GM12878 (cell line): ENCODE data around the gene PRDM7. TPM values are rescaled to one million over a fixed set of nuclear protein-coding genes. Genes with fewer than 3 reads are reported as not detected.

ENCODE experiments used
- ATAC-seq: fragments of 200-7000 bp; cut with Tn5 transposase; 3 replicates; pipeline ENCODE4 v1.9.1; 2020; ENCODE audit warnings: mild to moderate bottlenecking, moderate library complexity
- BruUV-seq: library from RNA; stranded (reverse); fragments of 400-500 nt; replicated peaks from 2 replicates; lab custom pipeline; 2021; lab: Mats Ljungman, UMichigan
- CTCF ChIA-PET: fragments of 300-600 bp; sonication (Branson Sonifier 250); formaldehyde crosslinking; extraction: SDS; loops from one replicate; lab custom pipeline; 2021; ENCODE audit warnings: inconsistent platforms; lab: Yijun Ruan, JAX
- POLR2A ChIA-PET: fragments of 350-600 bp; formaldehyde crosslinking; extraction: SDS; loops from one replicate; lab custom pipeline; 2021; ENCODE audit warnings: inconsistent platforms; lab: Charles Lee
- RAD21 ChIA-PET: fragments of 300-600 bp; sonication (Branson Sonifier 250); formaldehyde crosslinking; loops from one replicate; lab custom pipeline; 2023; ENCODE audit warnings: antibody characterized with exemption; ENCODE audit not compliant: unreplicated experiment; lab: Charles Lee
- SMC1A ChIA-PET: fragments of 300-600 bp; sonication (Branson Sonifier 250); formaldehyde crosslinking; loops from one replicate; lab custom pipeline; 2023; ENCODE audit not compliant: unreplicated experiment, uncharacterized antibody; lab: Charles Lee
- DNase-seq: peaks from one replicate; pipeline ENCODE4 v3.0.0-alpha.2; 2011; ENCODE audit warnings: low read depth, low spot score
- FAIRE-seq: peaks from 3 replicates; lab custom pipeline; 2011; peaks lifted over from hg19 to GRCh38; lab: Jason Lieb, UNC
- H2AFZ ChIP-seq: 2 replicates; pipeline ENCODE4 v1.6.0; 2011; ENCODE audit warnings: low read depth, low read length, control low read depth; ENCODE audit not compliant: control insufficient read depth
- H3K27ac ChIP-seq: 2 replicates; pipeline ENCODE4 v1.5.1; 2011; ENCODE audit warnings: control low read depth; ENCODE audit not compliant: control insufficient read depth, insufficient read depth
- H3K27me3 ChIP-seq, 2 experiments: replicated peaks in 1 of 2; 2 replicates each; pipeline versions ENCODE4 v1.6.0 to v1.6.1; 2011; ENCODE audit warnings: low read length in 1 of 2; ENCODE audit not compliant: control insufficient read depth in 2 of 2, insufficient read depth in 2 of 2
- H3K36me3 ChIP-seq, 2 experiments: 2 replicates each; pipeline ENCODE4 v1.5.1; 2011; ENCODE audit warnings: low read length in 1 of 2; ENCODE audit not compliant: control insufficient read depth in 2 of 2, insufficient read depth in 2 of 2
- H3K4me1 ChIP-seq: 2 replicates; pipeline ENCODE4 v1.6.1; 2011; ENCODE audit warnings: mild to moderate bottlenecking, low read length, moderate library complexity, mixed read lengths; ENCODE audit not compliant: control insufficient read depth, insufficient read depth
- H3K4me2 ChIP-seq: 2 replicates; pipeline ENCODE4 v1.6.0; 2011; ENCODE audit warnings: control low read depth; ENCODE audit not compliant: control insufficient read depth, insufficient read depth
- H3K4me3 ChIP-seq: fragments of 200-600 bp; sonication (generic); 2 replicates; pipeline ENCODE4 v1.5.1; 2016
- H3K79me2 ChIP-seq: 2 replicates; pipeline ENCODE4 v1.6.0; 2011; ENCODE audit warnings: low read length; ENCODE audit not compliant: control insufficient read depth, insufficient read depth
- H3K9ac ChIP-seq: 2 replicates; pipeline ENCODE4 v1.8.0; 2011; ENCODE audit warnings: low read length, control low read depth, mixed read lengths; ENCODE audit not compliant: control insufficient read depth, insufficient read depth
- H3K9me3 ChIP-seq: replicated peaks from 3 replicates; pipeline ENCODE4 v1.5.1; 2011; ENCODE audit warnings: mild to moderate bottlenecking, low read length; ENCODE audit not compliant: control insufficient read depth, insufficient read depth
- H4K20me1 ChIP-seq: 2 replicates; pipeline ENCODE4 v1.6.0; 2011; ENCODE audit not compliant: control insufficient read depth, insufficient read depth
- CBX3 ChIP-seq: fragments of 200-600 bp; sonication (generic); IDR thresholded peaks from 2 replicates; pipeline ENCODE4 v1.6.1; 2016; ENCODE audit warnings: low read depth, borderline replicate concordance
- E2F8 ChIP-seq: fragments of 450-650 bp; IDR thresholded peaks from 2 replicates; pipeline ENCODE4 v1.6.1; 2018; ENCODE audit warnings: mild to moderate bottlenecking, low read depth, moderate library complexity; ENCODE audit not compliant: partially characterized antibody
- RELA ChIP-seq: fragments of 450-650 bp; IDR thresholded peaks from 2 replicates; pipeline ENCODE4 v1.8.0; 2014; ENCODE audit warnings: borderline replicate concordance; ENCODE audit not compliant: partially characterized antibody
- SIX5 ChIP-seq: IDR thresholded peaks from 2 replicates; pipeline ENCODE4 v1.6.1; 2011; ENCODE audit warnings: mild to moderate bottlenecking, low read depth, low read length, moderate library complexity; ENCODE audit not compliant: severe bottlenecking
- SMAD5 ChIP-seq: IDR thresholded peaks from 2 replicates; pipeline ENCODE4 v1.6.1; 2016; ENCODE audit warnings: antibody characterized with exemption, low read depth
- SMARCA5 ChIP-seq: fragments of 450-650 bp; IDR thresholded peaks from 2 replicates; pipeline ENCODE4 v1.6.1; 2017; ENCODE audit warnings: mild to moderate bottlenecking
- ZNF384 ChIP-seq: IDR thresholded peaks from 2 replicates; pipeline ENCODE4 v1.6.1; 2012; ENCODE audit warnings: low read depth, mild to moderate bottlenecking, low read length, improper control_type of control experiment, borderline replicate concordance
- whole genome bisulfite sequencing: methylation state at CpG from one replicate; pipeline ENCODE4 v1.1.6; 2016; ENCODE audit warnings: low lambda C conversion rate; ENCODE audit not compliant: insufficient replicate concordance, insufficient coverage; ENCODE audit errors: missing lambda C conversion rate; 5-methylcytosine and 5-hydroxymethylcytosine counted together
- in situ Hi-C: fragments of 300-500 bp; cut with MboI; formaldehyde crosslinking; loops from 9 replicates; pipeline ENCODE4 v1.14.3; 2018; ENCODE audit warnings: mixed read lengths
- intact Hi-C: fragments of 100-400 bp; cut with micrococcal nuclease; formaldehyde crosslinking; loops from one replicate; pipeline ENCODE4 v1.14.2; 2022; ENCODE audit not compliant: unreplicated experiment
- polyA plus RNA-seq, 11 experiments: library from polyadenylated mRNA; depleted of rRNA in 4 of 11; unstranded in 6 of 11; stranded (reverse) in 5 of 11; fragments of >200 nt; fragmentation: Nextera tagmentation in 4 of 11; fragmentation: Illumina TruSeq in 1 of 11; extraction: Ambion mirVana in 4 of 11; extraction: Trizol in 1 of 11; gene quantifications; 1 replicate in 1 of 11; 2 replicates in 10 of 11; pipeline versions ENCODE4 v1.2.1 to v1.2.3, GENCODE V29; 2011 to 2016; ENCODE audit warnings: inconsistent platforms in 2 of 11, missing spikeins in 2 of 11, low read depth in 1 of 11
- total RNA-seq, 4 experiments: library from RNA; depleted of rRNA in 3 of 4; stranded (reverse); fragments of >200 nt in 3 of 4; fragmentation: Illumina TruSeq in 1 of 4; extraction: Trizol in 1 of 4; gene quantifications; 2 replicates each; pipeline versions ENCODE4 v1.2.1 to v1.2.3, GENCODE V29; 2013 to 2021

PRDM7 gene
- total and polyA plus RNA-seq, 10 of the 15 experiments (the other 5 are each of a cell fraction or from before 2014, with no cell fraction given): not detected

- DNase-seq (no peak), FAIRE-seq (no peak), ATAC-seq (no peak)
- Histone ChIP-seq H3K27me3 (peaks cover 5 to 7% of the 10 kb centered on the region in 2 experiments; a peak in 3 of 4 replicates), H3K9ac (no peak overlapping the region), H3K4me1 (no peaks in the 10 kb centered on the region), H2AFZ (no peak overlapping the region), H3K4me2 (no peak overlapping the region), H3K36me3 (no peaks in the 10 kb centered on the region), H3K79me2 (no peaks in the 10 kb centered on the region), H3K27ac (no peak overlapping the region), H4K20me1 (no peaks in the 10 kb centered on the region), H3K9me3 (no peaks in the 10 kb centered on the region), H3K4me3 (no peak overlapping the region)
- in situ Hi-C loops: no loop called here
- TF ChIP-seq RELA (no peak), ZNF384 (no peak), SIX5 (no peak), SMARCA5 (no peak), CBX3 (no peak), SMAD5 (no peak), E2F8 (no peak)
- SMC1A ChIA-PET: interaction anchor here (1.1 kb wide), 1 partner anchor 103 kb away, joined by 3 read pairs; no protein-coding TSS in a partner anchor
- intact Hi-C loops: no loop called here
- BruUV-seq: no TSS peak
- CTCF ChIA-PET: interaction anchor here (0.7 to 1.8 kb wide), 10 partner anchors 10 to 315 kb away, joined by 3 to 6 read pairs (median 5); partner anchors contain the start of genes MC1R and TCF25
- RAD21 ChIA-PET: interaction anchor here (0.8 to 1.3 kb wide), 2 partner anchors 14 to 48 kb away, joined by 3 read pairs; no protein-coding TSS in a partner anchor
- POLR2A ChIA-PET: interaction anchor here (1.2 kb wide), 1 partner anchor 48 kb away, joined by 3 read pairs; no protein-coding TSS in a partner anchor
- 34% methylated on average over 2 of the region's 2 CpGs for WGBS
Observed at GRCh38 chr16:90020838-90021382, 56.2 kb downstream of the PRDM7 start.
